ENCODE measurements around the gene COX17. TPM values are rescaled to one million over a fixed set of nuclear protein-coding genes. Genes with fewer than 3 reads are reported as not detected.
A peak's percentile ranks its signal among the peaks of the same experiment; 100 is the strongest.

The COX17 gene
- total and polyA plus RNA-seq, 5 donors from 2014 or later: 34.1 to 124 (median 92.6) TPM

- DNase-seq (peak in 1 of 3 donors; percentile 57), ATAC-seq (ENCODE audit: low read depth in 2 of 2) (no peak)
- H3K27me3 ChIP-seq (ENCODE audit: control insufficient read depth, insufficient read depth, low read length): no peaks in the 10 kb centered on the region
- peaks cover 10% of the 10 kb centered on the region for H3K36me3 Mint-ChIP-seq
- H3K36me3 ChIP-seq (ENCODE audit: control insufficient read depth, insufficient read depth, low read length): peaks cover 8% of the 10 kb centered on the region
- peak overlapping the region; percentile 67 to 95 (median 74) for H3K27ac Mint-ChIP-seq
- no peaks in the 10 kb centered on the region for H3K9me3 ChIP-seq (ENCODE audit: control insufficient read depth in 2 of 2, low read length in 2 of 2)
- peaks cover 0 to 4% (median 0%) of the 10 kb centered on the region in 7 donors for H3K9me3 Mint-ChIP-seq
- peak overlapping the region; percentile 19 for H3K27ac ChIP-seq (ENCODE audit: insufficient read depth, low read length, poor library complexity, severe bottlenecking)
- peaks cover 20% of the 10 kb centered on the region for H3K4me1 ChIP-seq (ENCODE audit: control insufficient read depth, insufficient read depth, low read length, poor library complexity, severe bottlenecking)
- peaks cover 11 to 29% (median 18%) of the 10 kb centered on the region in 4 donors for H3K4me1 Mint-ChIP-seq
- H3K4me3 ChIP-seq (ENCODE audit: low read depth, low read length): peak overlapping the region; percentile 17
- H3K27me3 Mint-ChIP-seq: no peaks in the 10 kb centered on the region
- H3K4me3 Mint-ChIP-seq: peak overlapping the region in 1 of 4 donors; percentile 17
Measured at GRCh38 chr3:119637679-119638477, 39.3 kb downstream of the COX17 start.

- Histone ChIP-seq H3K4me3 (ENCODE audit: low read depth, low read length) (no peak overlapping the region), H3K27me3 (ENCODE audit: control insufficient read depth, insufficient read depth, low read length) (no peaks in the 10 kb centered on the region), H3K9me3 (ENCODE audit: control insufficient read depth in 2 of 2, low read length in 2 of 2) (no peaks in the 10 kb centered on the region), H3K36me3 (ENCODE audit: control insufficient read depth, insufficient read depth, low read length) (peaks cover 3% of the 10 kb centered on the region), H3K4me1 (ENCODE audit: control insufficient read depth, insufficient read depth, low read length, poor library complexity, severe bottlenecking) (peaks cover 20% of the 10 kb centered on the region), H3K27ac (ENCODE audit: insufficient read depth, low read length, poor library complexity, severe bottlenecking) (no peak overlapping the region)
- peaks cover 11 to 29% (median 18%) of the 10 kb centered on the region in 4 donors for H3K4me1 Mint-ChIP-seq
- H3K36me3 Mint-ChIP-seq: peaks cover 10% of the 10 kb centered on the region
- H3K9me3 Mint-ChIP-seq: peaks cover 0 to 4% (median 0%) of the 10 kb centered on the region in 7 donors
- H3K27ac Mint-ChIP-seq: no peak overlapping the region
- no peak overlapping the region for H3K4me3 Mint-ChIP-seq
- ATAC-seq (ENCODE audit: low read depth in 2 of 2) (no peak), DNase-seq (no peak)
- H3K27me3 Mint-ChIP-seq: no peaks in the 10 kb centered on the region
Measured at GRCh38 chr3:119636891-119637611, 40.2 kb downstream of the COX17 start.

- Histone ChIP-seq H3K27me3 (ENCODE audit: control insufficient read depth, insufficient read depth, low read length) (no peaks in the 10 kb centered on the region), H3K27ac (ENCODE audit: insufficient read depth, low read length, poor library complexity, severe bottlenecking) (no peak overlapping the region), H3K4me3 (ENCODE audit: low read depth, low read length) (no peak overlapping the region), H3K4me1 (ENCODE audit: control insufficient read depth, insufficient read depth, low read length, poor library complexity, severe bottlenecking) (peaks cover 20% of the 10 kb centered on the region), H3K9me3 (ENCODE audit: control insufficient read depth in 2 of 2, low read length in 2 of 2) (no peaks in the 10 kb centered on the region), H3K36me3 (ENCODE audit: control insufficient read depth, insufficient read depth, low read length) (no peaks in the 10 kb centered on the region)
- Mint-ChIP-seq H3K9me3 (peaks cover 0 to 4% (median 0%) of the 10 kb centered on the region in 7 donors), H3K4me3 (no peak overlapping the region), H3K27ac (no peak overlapping the region), H3K36me3 (peaks cover 7% of the 10 kb centered on the region), H3K27me3 (no peaks in the 10 kb centered on the region), H3K4me1 (peaks cover 11 to 29% (median 18%) of the 10 kb centered on the region in 4 donors)
- ATAC-seq (ENCODE audit: low read depth in 2 of 2) (no peak), DNase-seq (no peak)
Measured at GRCh38 chr3:119636249-119636648, 41.0 kb downstream of the COX17 start.

- Histone ChIP-seq H3K4me3 (ENCODE audit: low read depth, low read length) (no peak overlapping the region), H3K36me3 (ENCODE audit: control insufficient read depth, insufficient read depth, low read length) (no peaks in the 10 kb centered on the region), H3K4me1 (ENCODE audit: control insufficient read depth, insufficient read depth, low read length, poor library complexity, severe bottlenecking) (peaks cover 20% of the 10 kb centered on the region), H3K27ac (ENCODE audit: insufficient read depth, low read length, poor library complexity, severe bottlenecking) (no peak overlapping the region), H3K9me3 (ENCODE audit: control insufficient read depth in 2 of 2, low read length in 2 of 2) (no peaks in the 10 kb centered on the region), H3K27me3 (ENCODE audit: control insufficient read depth, insufficient read depth, low read length) (no peaks in the 10 kb centered on the region)
- Mint-ChIP-seq H3K4me3 (peak overlapping the region in 1 of 4 donors; percentile 11), H3K4me1 (peaks cover 11 to 29% (median 19%) of the 10 kb centered on the region in 4 donors), H3K27ac (no peak overlapping the region), H3K36me3 (peaks cover 5% of the 10 kb centered on the region), H3K27me3 (no peaks in the 10 kb centered on the region), H3K9me3 (peaks cover 0 to 4% (median 0%) of the 10 kb centered on the region in 7 donors)
- no peak for DNase-seq
- no peak for ATAC-seq (ENCODE audit: low read depth in 2 of 2)
Measured at GRCh38 chr3:119635719-119636118, 41.5 kb downstream of the COX17 start.

GRCh38 chr3:119632829-119633228, 44.4 kb downstream of the COX17 start:
- Mint-ChIP-seq H3K4me1 (peaks cover 5 to 20% (median 17%) of the 10 kb centered on the region in 4 donors), H3K4me3 (no peak overlapping the region), H3K27me3 (no peaks in the 10 kb centered on the region), H3K36me3 (no peaks in the 10 kb centered on the region), H3K27ac (no peak overlapping the region), H3K9me3 (no peaks in the 10 kb centered on the region)
- Histone ChIP-seq H3K36me3 (ENCODE audit: control insufficient read depth, insufficient read depth, low read length) (no peaks in the 10 kb centered on the region), H3K27ac (ENCODE audit: insufficient read depth, low read length, poor library complexity, severe bottlenecking) (no peak overlapping the region), H3K27me3 (ENCODE audit: control insufficient read depth, insufficient read depth, low read length) (no peaks in the 10 kb centered on the region), H3K4me1 (ENCODE audit: control insufficient read depth, insufficient read depth, low read length, poor library complexity, severe bottlenecking) (peaks cover 12% of the 10 kb centered on the region), H3K9me3 (ENCODE audit: control insufficient read depth in 2 of 2, low read length in 2 of 2) (no peaks in the 10 kb centered on the region), H3K4me3 (ENCODE audit: low read depth, low read length) (no peak overlapping the region)
- ATAC-seq (ENCODE audit: low read depth in 2 of 2) (no peak), DNase-seq (no peak)

- Histone ChIP-seq H3K27me3 (ENCODE audit: control insufficient read depth, insufficient read depth, low read length) (no peaks in the 10 kb centered on the region), H3K4me3 (ENCODE audit: low read depth, low read length) (no peak overlapping the region), H3K36me3 (ENCODE audit: control insufficient read depth, insufficient read depth, low read length) (no peaks in the 10 kb centered on the region), H3K27ac (ENCODE audit: insufficient read depth, low read length, poor library complexity, severe bottlenecking) (no peak overlapping the region), H3K4me1 (ENCODE audit: control insufficient read depth, insufficient read depth, low read length, poor library complexity, severe bottlenecking) (peaks cover 16% of the 10 kb centered on the region), H3K9me3 (ENCODE audit: control insufficient read depth in 2 of 2, low read length in 2 of 2) (no peaks in the 10 kb centered on the region)
- Mint-ChIP-seq H3K9me3 (no peaks in the 10 kb centered on the region), H3K27ac (peak overlapping the region in 1 of 3 donors; percentile 40), H3K27me3 (no peaks in the 10 kb centered on the region), H3K4me3 (no peak overlapping the region), H3K4me1 (peaks cover 10 to 22% (median 18%) of the 10 kb centered on the region in 4 donors), H3K36me3 (no peaks in the 10 kb centered on the region)
- no peak for ATAC-seq (ENCODE audit: low read depth in 2 of 2)
- no peak for DNase-seq
Measured at GRCh38 chr3:119632216-119632615, 45.0 kb downstream of the COX17 start.

- H3K4me3 ChIP-seq (ENCODE audit: low read depth, low read length): no peak overlapping the region
- H3K9me3 Mint-ChIP-seq: no peaks in the 10 kb centered on the region
- no peaks in the 10 kb centered on the region for H3K27me3 ChIP-seq (ENCODE audit: control insufficient read depth, insufficient read depth, low read length)
- H3K27ac Mint-ChIP-seq: no peak overlapping the region
- no peaks in the 10 kb centered on the region for H3K36me3 ChIP-seq (ENCODE audit: control insufficient read depth, insufficient read depth, low read length)
- no peak for DNase-seq
- H3K4me3 Mint-ChIP-seq: no peak overlapping the region
- H3K27me3 Mint-ChIP-seq: no peaks in the 10 kb centered on the region
- no peak overlapping the region for H3K27ac ChIP-seq (ENCODE audit: insufficient read depth, low read length, poor library complexity, severe bottlenecking)
- H3K36me3 Mint-ChIP-seq: no peaks in the 10 kb centered on the region
- H3K4me1 ChIP-seq (ENCODE audit: control insufficient read depth, insufficient read depth, low read length, poor library complexity, severe bottlenecking): peaks cover 23% of the 10 kb centered on the region
- no peaks in the 10 kb centered on the region for H3K9me3 ChIP-seq (ENCODE audit: control insufficient read depth in 2 of 2, low read length in 2 of 2)
- ATAC-seq (ENCODE audit: low read depth in 2 of 2): no peak
- H3K4me1 Mint-ChIP-seq: peaks cover 11 to 29% (median 22%) of the 10 kb centered on the region in 4 donors
Measured at GRCh38 chr3:119631516-119631915, 45.7 kb downstream of the COX17 start.
